ENCODE data around the gene CAMTA2. TPM values are rescaled to one million over a fixed set of nuclear protein-coding genes. Genes with fewer than 3 reads are reported as not detected.

CAMTA2 gene
- polyA plus RNA-seq, 1 donor from 2014 or later = 7.3 TPM

DNA sequence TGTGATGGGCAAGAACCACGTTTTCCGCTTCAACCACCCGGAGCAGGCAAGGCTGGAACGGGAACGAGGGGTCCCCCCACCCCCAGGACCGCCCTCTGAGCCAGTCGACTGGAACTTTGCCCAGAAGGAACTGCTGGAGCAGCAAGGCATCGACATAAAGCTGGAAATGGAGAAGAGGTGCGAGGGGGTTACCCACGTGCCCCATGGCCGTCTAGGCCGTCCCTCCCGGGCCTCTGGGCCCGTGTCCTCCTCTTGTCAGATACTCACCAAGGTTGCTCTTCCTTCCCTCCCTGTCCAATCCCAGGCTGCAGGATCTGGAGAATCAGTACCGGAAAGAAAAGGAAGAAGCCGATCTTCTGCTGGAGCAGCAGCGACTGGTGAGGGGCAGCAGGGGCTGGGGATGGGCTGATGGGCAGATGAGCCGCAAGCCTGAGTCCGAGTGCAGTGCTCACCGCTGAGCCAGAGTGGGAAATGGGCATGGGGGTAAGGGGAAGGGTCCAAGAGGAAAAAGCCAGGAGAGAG, 33.1 kb upstream of the CAMTA2 start:
- no peak overlapping the region for H3K4me3 ChIP-seq (ENCODE audit: low read length)
- H3K27me3 ChIP-seq (ENCODE audit: insufficient read depth, low read depth, low read length) = no peaks in the 10 kb centered on the region
- no peak overlapping the region for H3K4me2 ChIP-seq (ENCODE audit: low read length)
- no peaks in the 10 kb centered on the region for H3K9me2 ChIP-seq (ENCODE audit: insufficient read depth, low read length)
- TF ChIP-seq EZH2 (IDR thresholded peaks at IDR 0.05; ENCODE audit: borderline replicate concordance, insufficient read depth, low read length, poor library complexity, severe bottlenecking) (no peak), RAD21 (conservative IDR thresholded peaks at IDR 0.05) (no peak), POLR2AphosphoS5 (IDR thresholded peaks at IDR 0.05) (no peak), MXI1 (conservative IDR thresholded peaks at IDR 0.05; ENCODE audit: poor library complexity, severe bottlenecking) (no peak), TAF1 (IDR thresholded peaks at IDR 0.05; ENCODE audit: low read depth) (no peak), SMC3 (conservative IDR thresholded peaks at IDR 0.05; ENCODE audit: poor library complexity) (no peak), EP300 (conservative IDR thresholded peaks at IDR 0.05; ENCODE audit: poor library complexity, severe bottlenecking) (no peak)
- TF ChIP-seq, protein P1, sequence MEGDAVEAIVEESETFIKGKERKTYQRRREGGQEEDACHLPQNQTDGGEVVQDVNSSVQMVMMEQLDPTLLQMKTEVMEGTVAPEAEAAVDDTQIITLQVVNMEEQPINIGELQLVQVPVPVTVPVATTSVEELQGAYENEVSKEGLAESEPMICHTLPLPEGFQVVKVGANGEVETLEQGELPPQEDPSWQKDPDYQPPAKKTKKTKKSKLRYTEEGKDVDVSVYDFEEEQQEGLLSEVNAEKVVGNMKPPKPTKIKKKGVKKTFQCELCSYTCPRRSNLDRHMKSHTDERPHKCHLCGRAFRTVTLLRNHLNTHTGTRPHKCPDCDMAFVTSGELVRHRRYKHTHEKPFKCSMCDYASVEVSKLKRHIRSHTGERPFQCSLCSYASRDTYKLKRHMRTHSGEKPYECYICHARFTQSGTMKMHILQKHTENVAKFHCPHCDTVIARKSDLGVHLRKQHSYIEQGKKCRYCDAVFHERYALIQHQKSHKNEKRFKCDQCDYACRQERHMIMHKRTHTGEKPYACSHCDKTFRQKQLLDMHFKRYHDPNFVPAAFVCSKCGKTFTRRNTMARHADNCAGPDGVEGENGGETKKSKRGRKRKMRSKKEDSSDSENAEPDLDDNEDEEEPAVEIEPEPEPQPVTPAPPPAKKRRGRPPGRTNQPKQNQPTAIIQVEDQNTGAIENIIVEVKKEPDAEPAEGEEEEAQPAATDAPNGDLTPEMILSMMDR (IDR thresholded peaks at IDR 0.05; ENCODE audit: poor library complexity, severe bottlenecking) = no peak
- TF ChIP-seq, protein P2, sequence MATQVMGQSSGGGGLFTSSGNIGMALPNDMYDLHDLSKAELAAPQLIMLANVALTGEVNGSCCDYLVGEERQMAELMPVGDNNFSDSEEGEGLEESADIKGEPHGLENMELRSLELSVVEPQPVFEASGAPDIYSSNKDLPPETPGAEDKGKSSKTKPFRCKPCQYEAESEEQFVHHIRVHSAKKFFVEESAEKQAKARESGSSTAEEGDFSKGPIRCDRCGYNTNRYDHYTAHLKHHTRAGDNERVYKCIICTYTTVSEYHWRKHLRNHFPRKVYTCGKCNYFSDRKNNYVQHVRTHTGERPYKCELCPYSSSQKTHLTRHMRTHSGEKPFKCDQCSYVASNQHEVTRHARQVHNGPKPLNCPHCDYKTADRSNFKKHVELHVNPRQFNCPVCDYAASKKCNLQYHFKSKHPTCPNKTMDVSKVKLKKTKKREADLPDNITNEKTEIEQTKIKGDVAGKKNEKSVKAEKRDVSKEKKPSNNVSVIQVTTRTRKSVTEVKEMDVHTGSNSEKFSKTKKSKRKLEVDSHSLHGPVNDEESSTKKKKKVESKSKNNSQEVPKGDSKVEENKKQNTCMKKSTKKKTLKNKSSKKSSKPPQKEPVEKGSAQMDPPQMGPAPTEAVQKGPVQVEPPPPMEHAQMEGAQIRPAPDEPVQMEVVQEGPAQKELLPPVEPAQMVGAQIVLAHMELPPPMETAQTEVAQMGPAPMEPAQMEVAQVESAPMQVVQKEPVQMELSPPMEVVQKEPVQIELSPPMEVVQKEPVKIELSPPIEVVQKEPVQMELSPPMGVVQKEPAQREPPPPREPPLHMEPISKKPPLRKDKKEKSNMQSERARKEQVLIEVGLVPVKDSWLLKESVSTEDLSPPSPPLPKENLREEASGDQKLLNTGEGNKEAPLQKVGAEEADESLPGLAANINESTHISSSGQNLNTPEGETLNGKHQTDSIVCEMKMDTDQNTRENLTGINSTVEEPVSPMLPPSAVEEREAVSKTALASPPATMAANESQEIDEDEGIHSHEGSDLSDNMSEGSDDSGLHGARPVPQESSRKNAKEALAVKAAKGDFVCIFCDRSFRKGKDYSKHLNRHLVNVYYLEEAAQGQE (IDR thresholded peaks at IDR 0.05; ENCODE audit: borderline replicate concordance) = no peak
- no peak overlapping the region for H2AFZ ChIP-seq (ENCODE audit: low read depth, low read length)
- no peak overlapping the region for H3K27ac ChIP-seq (ENCODE audit: low read length)
- H4K20me1 ChIP-seq (ENCODE audit: insufficient read depth) = no peaks in the 10 kb centered on the region
- no peak overlapping the region for H3K9ac ChIP-seq (ENCODE audit: low read length)
- no peaks in the 10 kb centered on the region for H3K9me3 ChIP-seq (ENCODE audit: low read length)
- no peaks in the 10 kb centered on the region for H3K36me3 ChIP-seq (ENCODE audit: insufficient read depth, low read length)
- no peaks in the 10 kb centered on the region for H3F3A ChIP-seq (ENCODE audit: insufficient read depth, low read length, poor library complexity, severe bottlenecking)
- H3K79me2 ChIP-seq (replicated peaks; ENCODE audit: insufficient read depth, low read length) = no peaks in the 10 kb centered on the region

DNA sequence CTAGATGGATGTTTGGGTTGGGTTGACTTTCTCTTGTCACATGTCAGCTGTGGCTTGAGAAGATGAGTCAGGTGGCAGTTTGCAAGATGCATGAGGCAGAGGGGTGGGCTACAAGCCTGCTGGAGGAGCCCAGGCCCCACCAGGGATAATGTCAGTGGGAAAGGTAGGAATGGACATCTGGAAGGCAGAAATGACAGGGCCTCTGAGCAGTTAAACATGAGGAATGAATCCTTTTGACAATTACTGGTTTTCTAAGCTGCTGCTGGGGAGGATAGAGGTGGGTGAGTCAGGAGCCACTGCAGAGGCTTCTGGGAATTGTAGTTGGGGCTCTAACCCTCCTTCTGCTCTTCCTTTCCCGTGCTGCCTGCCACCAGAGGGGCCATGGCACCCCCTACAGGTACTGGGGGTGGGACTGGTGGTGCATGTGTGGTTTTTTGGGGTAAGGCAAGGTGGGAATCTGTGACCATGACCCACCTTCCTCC, 32.0 kb upstream of the CAMTA2 start:
- Histone ChIP-seq H3K27me3 (ENCODE audit: insufficient read depth, low read depth, low read length) (no peaks in the 10 kb centered on the region), H4K20me1 (ENCODE audit: insufficient read depth) (no peaks in the 10 kb centered on the region), H3K9me2 (ENCODE audit: insufficient read depth, low read length) (no peaks in the 10 kb centered on the region), H3K36me3 (ENCODE audit: insufficient read depth, low read length) (no peaks in the 10 kb centered on the region), H3K4me3 (ENCODE audit: low read length) (no peak overlapping the region), H3K4me2 (ENCODE audit: low read length) (no peak overlapping the region), H3K9ac (ENCODE audit: low read length) (no peak overlapping the region), H3K79me2 (replicated peaks; ENCODE audit: insufficient read depth, low read length) (no peaks in the 10 kb centered on the region), H3K27ac (ENCODE audit: low read length) (no peak overlapping the region), H3F3A (ENCODE audit: insufficient read depth, low read length, poor library complexity, severe bottlenecking) (no peaks in the 10 kb centered on the region), H2AFZ (ENCODE audit: low read depth, low read length) (no peak overlapping the region), H3K9me3 (ENCODE audit: low read length) (no peaks in the 10 kb centered on the region)
- TF ChIP-seq POLR2AphosphoS5 (IDR thresholded peaks at IDR 0.05) (no peak), SMC3 (conservative IDR thresholded peaks at IDR 0.05; ENCODE audit: poor library complexity) (no peak), TAF1 (IDR thresholded peaks at IDR 0.05; ENCODE audit: low read depth) (no peak), RAD21 (conservative IDR thresholded peaks at IDR 0.05) (no peak), EZH2 (IDR thresholded peaks at IDR 0.05; ENCODE audit: borderline replicate concordance, insufficient read depth, low read length, poor library complexity, severe bottlenecking) (no peak), MXI1 (conservative IDR thresholded peaks at IDR 0.05; ENCODE audit: poor library complexity, severe bottlenecking) (no peak), EP300 (conservative IDR thresholded peaks at IDR 0.05; ENCODE audit: poor library complexity, severe bottlenecking) (no peak)
- TF ChIP-seq, protein P2 (IDR thresholded peaks at IDR 0.05; ENCODE audit: borderline replicate concordance) = no peak
- TF ChIP-seq, protein P1 (IDR thresholded peaks at IDR 0.05; ENCODE audit: poor library complexity, severe bottlenecking) = no peak
